ENCODE data around the gene GOLGA1.
"Not testable (repeated sequence)": the region's sequence is repeated elsewhere in the genome, so short reads cannot be mapped to it uniquely, and the experiment has no call there.

GOLGA1 gene

GRCh38 chr9:124852829-124853531 lies 87.9 kb downstream of the GOLGA1 start, which contains the start of gene WDR38:
TSS of gene WDR38 (plus strand) at chr9:124853460. CDS start at chr9:124853532, 72 bp downstream.
- DNase-seq (ENCODE audit: low read depth): no peak
- peak within 1 kb of the TSS; percentile 37 for H3K4me3 ChIP-seq (ENCODE audit: control insufficient read depth, low read depth, low read length)
- peak; percentile 86 for TF ChIP-seq CTCF (IDR thresholded peaks at IDR 0.05; ENCODE audit: control insufficient read depth, insufficient read depth, low read depth, low read length, missing control alignments)

DNA sequence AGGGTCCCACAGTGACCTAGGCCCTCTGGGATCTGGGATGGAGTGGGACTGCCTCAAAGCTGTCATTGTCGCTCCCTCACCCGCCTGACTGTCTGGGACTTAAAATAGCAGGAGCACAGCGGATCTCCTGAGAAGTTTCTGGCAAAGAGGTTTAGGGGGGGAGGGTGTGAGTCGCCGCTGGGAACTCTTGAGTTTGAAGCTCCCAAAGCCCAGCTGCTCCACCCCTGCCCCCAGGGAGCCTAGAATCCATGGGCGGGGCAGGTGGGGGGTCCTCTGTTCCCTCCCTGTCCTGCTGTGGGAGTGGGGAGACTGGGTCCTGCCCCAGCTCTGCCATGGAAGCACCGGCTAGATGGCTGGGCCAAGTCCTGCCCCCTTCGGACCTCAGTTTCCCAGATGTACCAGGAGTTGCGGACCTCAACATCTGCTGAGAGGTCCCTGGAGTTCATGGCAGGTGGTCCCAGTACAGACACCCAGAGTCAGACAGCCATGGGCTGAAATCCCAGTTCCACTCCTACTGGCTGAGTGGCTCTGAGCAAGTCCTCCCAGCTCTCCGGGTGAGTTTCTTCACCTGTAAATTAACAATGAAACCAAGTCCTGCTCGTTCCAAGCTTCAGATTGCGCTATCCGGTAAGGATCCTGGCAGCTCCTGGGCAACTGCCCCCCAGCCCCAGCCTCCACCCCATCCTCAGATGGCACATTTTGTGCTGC lies 88.6 kb downstream of the GOLGA1 start:
- DNase-seq (ENCODE audit: low read depth): no peak
- no peak for TF ChIP-seq CTCF (IDR thresholded peaks at IDR 0.05; ENCODE audit: control insufficient read depth, insufficient read depth, low read depth, low read length, missing control alignments)
- no peak overlapping the region for H3K4me3 ChIP-seq (ENCODE audit: control insufficient read depth, low read depth, low read length)

GRCh38 chr9:124849801-124850200 lies 91.1 kb downstream of the GOLGA1 start:
- H3K4me3 ChIP-seq (ENCODE audit: control insufficient read depth, low read depth, low read length): no peak overlapping the region
- TF ChIP-seq CTCF (IDR thresholded peaks at IDR 0.05; ENCODE audit: control insufficient read depth, insufficient read depth, low read depth, low read length, missing control alignments): no peak
- DNase-seq (ENCODE audit: low read depth): peak; percentile 71

GRCh38 chr9:124846969-124847368 lies 93.9 kb downstream of the GOLGA1 start:
- no peak for DNase-seq (ENCODE audit: low read depth)
- no peak overlapping the region for H3K4me3 ChIP-seq (ENCODE audit: control insufficient read depth, low read depth, low read length)
- TF ChIP-seq CTCF (IDR thresholded peaks at IDR 0.05; ENCODE audit: control insufficient read depth, insufficient read depth, low read depth, low read length, missing control alignments): no peak

GRCh38 chr9:124846467-124846866 lies 94.4 kb downstream of the GOLGA1 start:
- not testable (repeated sequence) for DNase-seq (ENCODE audit: low read depth); H3K4me3 ChIP-seq (ENCODE audit: control insufficient read depth, low read depth, low read length)

DNA sequence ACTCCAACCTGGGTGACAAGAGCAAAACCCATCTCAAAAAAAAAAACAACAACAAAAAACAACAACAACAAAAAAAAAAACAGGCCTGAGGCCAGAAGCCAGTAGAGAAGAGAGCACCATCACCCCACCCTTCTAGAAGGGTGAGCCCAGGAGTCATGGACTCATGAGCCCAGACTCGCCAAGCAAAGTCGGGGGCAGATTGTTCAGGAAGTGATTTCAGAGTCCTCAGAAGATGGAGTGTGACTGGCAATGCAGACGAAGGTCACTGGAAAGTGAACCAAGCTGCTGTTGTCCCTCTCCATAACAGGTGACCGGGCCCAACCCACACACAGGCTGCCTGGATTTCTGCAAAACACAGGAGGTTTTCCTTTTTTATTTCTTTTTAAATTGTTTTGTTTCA lies 96.6 kb downstream of the GOLGA1 start:
- no peak for TF ChIP-seq CTCF (IDR thresholded peaks at IDR 0.05; ENCODE audit: control insufficient read depth, insufficient read depth, low read depth, low read length, missing control alignments)
- H3K4me3 ChIP-seq (ENCODE audit: control insufficient read depth, low read depth, low read length): no peak overlapping the region
- DNase-seq (ENCODE audit: low read depth): no peak

GRCh38 chr9:124843456-124844034 lies 97.3 kb downstream of the GOLGA1 start:
- DNase-seq (ENCODE audit: low read depth): no peak
- no peak for TF ChIP-seq CTCF (IDR thresholded peaks at IDR 0.05; ENCODE audit: control insufficient read depth, insufficient read depth, low read depth, low read length, missing control alignments)
- no peak overlapping the region for H3K4me3 ChIP-seq (ENCODE audit: control insufficient read depth, low read depth, low read length)
